Measurements from ENCODE around the gene BICDL2.

Gene BICDL2

DNA sequence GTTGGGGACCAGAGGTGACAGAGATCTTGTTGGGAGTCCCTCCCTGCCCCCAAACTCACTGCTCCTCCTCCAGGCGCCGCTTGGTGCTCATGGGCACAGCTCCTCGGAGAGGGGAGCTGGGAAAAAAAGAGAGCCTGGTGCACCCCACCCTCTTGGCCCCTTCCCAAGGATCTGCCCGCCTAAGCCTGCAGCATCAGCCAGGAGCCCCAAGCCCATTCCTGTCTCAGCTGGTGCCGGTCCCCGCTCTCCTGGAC is 13.4 kb downstream of the BICDL2 start:
- no peak for DNase-seq

DNA sequence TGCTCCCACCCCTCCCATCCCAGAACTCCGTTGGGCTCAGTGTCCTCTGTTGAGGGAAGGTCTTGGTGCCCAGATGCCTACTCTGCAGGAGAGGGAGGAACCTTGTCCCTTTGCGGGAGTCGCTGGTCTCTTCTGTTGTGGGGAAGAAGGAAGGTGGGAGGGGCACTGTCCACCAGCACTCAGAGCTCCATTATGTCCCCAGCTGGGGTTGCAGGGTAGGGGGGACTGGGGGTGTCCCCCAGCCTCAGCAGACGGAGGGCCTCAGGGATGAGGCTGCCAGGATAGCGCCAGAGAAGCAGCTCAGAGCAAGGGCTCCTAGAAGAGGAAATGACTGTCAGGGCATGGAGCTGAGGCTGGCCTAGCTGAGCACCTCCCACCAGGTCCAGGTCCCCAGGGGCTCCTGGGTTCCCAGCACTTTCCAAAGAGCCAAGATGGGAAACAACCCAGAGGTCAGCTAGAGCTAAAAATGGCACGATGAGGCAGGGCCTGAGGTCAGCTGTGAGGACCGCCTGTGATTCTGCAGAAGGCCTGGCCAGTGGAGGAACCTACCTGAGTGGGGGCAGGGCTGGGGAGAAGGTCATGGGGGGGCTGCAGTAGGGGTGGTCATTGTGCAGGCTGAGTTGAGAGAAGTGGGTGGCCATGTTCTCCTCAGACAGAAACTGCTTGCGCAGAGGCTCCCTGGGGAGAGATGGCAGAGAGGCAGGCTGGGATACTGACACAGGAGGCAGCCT is 13.9 kb downstream of the BICDL2 start:
- DNase-seq = peak; percentile 75

DNA sequence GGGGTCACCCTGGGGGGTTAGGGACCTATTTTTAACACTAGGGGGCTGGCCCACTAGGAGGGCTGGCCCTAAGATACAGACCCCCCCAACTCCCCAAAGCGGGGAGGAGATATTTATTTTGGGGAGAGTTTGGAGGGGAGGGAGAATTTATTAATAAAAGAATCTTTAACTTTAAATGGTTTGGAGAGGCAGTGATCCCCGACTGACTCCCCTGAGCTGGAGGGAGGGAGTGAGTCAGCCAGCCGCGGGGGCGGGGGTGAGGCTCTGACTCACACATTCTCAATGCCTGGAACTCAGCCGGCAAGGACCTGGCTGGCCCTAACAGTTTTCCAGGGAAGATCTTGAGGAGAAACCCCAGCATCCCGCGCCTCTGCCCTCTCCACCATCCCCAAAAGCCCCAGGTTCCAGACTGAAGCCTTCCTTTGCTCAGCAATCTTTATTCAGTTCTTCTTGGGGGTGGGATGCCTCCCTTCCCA is 14.5 kb downstream of the BICDL2 start:
- DNase-seq = peak; percentile 93

DNA sequence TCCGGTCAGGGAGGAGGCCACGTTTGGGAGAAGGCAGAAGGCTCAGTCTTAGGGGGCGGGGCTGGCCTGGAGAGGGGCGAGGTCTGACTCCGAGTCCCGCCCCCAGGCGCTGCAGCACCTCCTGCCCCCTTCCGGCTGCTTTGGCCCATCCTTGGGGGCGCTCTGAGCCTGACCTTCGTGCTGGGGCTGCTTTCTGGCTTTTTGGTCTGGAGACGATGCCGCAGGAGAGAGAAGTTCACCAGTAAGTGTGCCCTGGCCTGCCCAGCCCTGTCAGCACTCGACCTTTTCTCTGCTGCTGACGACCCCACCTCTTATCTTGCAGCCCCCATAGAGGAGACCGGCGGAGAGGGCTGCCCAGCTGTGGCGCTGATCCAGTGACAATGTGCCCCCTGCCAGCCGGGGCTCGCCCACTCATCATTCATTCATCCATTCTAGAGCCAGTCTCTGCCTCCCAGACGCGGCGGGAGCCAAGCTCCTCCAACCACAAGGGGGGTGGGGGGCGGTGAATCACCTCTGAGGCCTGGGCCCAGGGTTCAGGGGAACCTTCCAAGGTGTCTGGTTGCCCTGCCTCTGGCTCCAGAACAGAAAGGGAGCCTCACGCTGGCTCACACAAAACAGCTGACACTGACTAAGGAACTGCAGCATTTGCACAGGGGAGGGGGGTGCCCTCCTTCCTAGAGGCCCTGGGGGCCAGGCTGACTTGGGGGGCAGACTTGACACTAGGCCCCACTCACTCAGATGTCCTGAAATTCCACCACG is 15.1 kb downstream of the BICDL2 start:
- peak; percentile 86 for DNase-seq

DNA sequence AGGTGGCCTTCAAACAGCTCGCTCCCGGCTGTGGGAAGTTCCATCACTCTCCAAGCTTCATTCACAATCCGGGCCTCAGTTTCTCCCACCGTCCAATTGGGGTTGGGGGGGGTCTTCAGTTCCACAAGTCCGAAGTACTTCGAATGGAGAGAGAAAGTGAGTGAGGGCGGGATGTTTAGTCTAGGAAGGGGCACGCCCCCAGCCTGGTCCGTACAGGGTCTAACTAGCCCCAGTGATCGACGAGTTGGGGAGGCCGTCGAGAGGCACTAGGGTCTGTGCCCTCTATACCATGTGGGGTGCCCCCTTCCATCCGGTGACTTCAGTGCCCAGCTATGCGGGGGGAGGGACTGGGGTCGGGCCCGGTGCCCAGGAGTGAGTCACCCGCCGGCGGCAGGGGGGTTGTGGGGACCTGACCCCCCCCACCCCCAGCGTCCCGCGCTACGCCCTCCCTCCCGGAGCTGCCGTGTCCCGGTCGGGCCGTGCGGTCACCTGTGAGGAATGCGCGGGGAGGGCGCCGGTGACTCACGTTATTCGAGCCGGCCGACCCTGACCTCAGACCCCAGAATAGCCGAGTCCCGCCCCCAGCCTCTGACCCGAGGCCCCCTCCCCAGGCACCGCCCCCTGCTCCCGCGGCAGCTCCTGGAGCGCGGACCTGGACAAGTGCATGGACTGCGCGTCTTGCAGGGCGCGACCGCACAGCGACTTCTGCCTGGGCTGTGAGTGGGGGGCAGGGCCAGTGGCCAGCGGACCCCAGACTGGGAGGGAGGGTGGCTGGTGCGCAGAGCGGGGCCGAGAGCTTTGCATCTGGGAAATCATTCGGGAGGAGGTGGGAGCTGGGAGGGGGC is 15.9 kb downstream of the BICDL2 start:
- DNase-seq = peak; percentile 79

DNA sequence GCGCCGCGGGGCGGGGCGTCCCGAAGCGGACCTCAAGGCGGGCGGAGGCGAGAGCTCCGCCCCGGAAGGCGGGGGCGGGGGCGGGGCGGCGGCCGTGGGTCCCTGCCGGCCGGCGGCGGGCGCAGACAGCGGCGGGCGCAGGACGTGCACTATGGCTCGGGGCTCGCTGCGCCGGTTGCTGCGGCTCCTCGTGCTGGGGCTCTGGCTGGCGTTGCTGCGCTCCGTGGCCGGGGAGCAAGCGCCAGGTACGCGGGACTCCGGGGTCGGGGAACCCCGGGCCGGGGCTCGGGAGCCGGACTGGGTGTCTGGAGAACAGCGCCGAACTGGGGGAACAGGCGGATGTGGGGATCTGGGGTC is 16.5 kb downstream of the BICDL2 start, which contains the start of gene TNFRSF12A:
Gene TNFRSF12A, plus strand, starts transcription at position 122 of the 357 bp plus-strand sequence. Its CDS starts 30 bp downstream, at position 152.
- DNase-seq = peak; percentile 86

DNA sequence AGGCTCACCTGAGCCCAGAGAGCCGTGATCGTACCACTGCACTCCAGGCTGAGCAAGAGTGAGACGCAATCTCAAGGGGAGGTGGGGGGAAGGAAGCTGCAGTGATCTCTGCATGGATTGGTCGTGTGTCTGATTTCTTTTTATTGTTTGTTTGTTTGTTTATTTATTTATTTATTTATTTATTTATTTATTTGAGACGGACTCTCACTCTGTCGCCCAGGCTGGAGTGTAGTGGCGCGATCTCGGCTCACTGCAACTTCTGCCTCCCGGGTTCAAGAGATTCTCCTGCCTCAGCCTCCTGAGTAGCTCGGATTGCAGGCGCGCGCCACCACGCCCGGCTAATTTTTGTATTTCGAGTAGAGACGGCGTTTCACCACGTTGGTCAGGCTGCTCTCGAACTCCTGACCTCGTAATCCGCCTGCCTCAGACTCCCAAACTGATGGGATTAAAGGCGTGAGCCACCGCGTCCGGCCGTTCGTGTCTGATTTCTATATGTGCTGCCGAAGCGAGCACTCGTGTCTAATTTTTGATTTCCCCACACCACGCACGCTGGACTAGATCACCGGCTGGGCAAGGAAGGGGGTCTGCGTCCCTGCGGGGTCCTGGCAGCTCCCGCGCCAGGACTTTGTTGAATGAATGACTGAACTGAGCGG is 17.0 kb downstream of the BICDL2 start:
- no peak for DNase-seq

DNA sequence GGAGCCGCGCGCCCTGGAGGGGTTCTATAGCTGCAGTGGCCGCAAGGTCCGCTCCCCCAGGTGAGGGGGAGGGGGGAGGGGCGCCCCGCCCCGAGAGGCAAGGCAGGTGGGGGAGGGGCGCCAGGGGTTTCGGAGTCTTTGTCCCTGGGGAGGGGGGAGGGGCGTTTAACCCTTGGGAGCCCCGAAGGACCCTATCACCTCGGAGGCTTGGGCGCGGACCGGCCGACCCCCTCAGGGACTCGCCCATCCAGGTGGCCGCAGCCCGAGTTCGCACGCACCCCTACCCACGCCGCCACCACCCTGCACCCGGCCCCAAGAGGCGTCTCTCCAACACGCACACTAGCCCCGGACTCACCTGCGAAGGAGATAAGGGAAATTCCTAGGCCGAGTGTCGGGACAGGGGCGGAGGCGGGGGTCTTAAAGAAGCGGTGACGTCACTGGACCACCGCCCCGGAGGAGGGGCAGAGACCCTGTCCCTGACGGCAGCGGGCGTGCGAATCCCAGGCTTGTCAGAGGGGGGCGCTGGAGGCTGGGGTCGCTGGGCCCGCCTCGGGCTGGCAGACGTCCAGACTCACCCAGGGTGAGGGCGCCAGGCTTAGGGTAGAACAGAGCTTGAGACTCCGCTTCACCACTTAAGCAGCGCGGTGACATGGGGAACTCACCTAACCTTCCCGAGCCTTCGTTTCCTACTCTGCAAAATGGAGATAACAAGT is 18.8 kb downstream of the BICDL2 start, which contains the start of gene CLDN6:
Gene CLDN6, minus strand, starts transcription at position 390 of the 713 bp plus-strand sequence. CDS start 2,162 bp downstream, outside the sequence.
- no peak for DNase-seq

DNA sequence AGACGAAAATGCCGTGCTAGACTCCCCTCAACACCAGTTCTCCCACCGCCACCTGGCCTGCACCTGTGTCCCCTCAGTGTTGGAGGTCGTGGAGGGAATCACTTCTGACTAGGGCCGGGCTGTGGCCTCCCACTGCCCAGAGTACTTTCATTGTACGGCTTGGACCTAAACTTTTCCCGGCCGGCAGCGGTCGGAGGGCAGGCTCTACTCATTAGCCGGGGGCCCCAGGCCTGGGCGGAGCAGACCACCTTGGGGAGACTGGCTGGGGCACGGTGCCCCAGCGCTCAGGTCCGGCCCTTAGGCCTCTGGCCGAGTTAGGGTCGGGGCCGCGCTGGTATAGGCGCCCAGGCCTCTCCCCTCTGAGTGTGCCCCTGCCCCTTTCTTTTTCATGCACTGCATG is 19.4 kb downstream of the BICDL2 start:
- no peak for DNase-seq

DNA sequence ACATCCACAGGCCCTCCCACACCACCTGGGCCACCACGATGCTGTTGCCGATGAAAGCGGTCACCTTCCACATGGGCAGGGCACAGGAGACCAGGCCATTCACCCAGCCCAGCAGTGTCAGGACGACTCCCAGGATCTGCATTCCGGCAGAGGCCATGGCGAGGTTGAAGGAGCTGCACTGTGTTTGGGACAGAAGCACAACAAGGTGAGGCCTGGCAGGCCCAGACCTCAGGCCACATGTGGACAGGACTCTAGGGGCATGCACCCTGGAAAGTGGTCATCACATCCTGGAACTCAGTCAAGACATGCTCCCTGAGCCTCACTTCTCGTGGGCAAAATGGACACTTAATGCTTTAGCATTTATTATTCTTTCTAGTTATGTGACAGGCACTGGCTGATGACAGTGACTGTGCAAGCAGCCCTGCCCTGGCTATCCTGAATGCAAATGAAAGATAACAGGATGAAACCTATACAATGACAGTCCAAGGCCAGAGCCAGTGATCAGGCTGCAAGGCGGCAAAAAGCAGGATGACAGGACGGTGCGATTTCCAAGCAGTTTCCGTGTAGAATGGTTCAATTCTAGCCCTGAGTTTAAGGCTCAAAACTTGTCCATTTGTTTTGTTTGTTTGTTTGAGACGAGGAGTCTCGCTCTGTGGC is 20.8 kb downstream of the BICDL2 start:
- no peak for DNase-seq

DNA sequence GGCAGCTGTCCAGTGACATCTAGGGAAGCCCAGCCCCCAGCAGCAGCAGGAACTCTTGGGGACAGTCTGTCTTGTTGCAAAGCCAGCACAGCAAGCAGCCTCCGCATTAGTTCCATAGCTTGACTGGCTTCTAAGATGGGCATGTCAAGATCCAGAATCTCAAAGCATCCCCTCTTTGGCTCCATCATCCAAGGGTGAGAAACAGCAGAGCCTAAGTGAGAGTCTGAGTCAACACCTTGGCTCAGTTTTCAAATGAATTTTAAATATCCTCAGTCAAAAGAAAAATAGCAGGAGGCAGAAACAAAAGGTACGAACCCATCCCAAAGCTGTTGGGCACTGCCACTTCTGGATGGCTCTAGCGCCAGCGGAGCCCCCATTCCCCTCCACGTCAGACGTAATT is 21.8 kb downstream of the BICDL2 start:
- DNase-seq = no peak

DNA sequence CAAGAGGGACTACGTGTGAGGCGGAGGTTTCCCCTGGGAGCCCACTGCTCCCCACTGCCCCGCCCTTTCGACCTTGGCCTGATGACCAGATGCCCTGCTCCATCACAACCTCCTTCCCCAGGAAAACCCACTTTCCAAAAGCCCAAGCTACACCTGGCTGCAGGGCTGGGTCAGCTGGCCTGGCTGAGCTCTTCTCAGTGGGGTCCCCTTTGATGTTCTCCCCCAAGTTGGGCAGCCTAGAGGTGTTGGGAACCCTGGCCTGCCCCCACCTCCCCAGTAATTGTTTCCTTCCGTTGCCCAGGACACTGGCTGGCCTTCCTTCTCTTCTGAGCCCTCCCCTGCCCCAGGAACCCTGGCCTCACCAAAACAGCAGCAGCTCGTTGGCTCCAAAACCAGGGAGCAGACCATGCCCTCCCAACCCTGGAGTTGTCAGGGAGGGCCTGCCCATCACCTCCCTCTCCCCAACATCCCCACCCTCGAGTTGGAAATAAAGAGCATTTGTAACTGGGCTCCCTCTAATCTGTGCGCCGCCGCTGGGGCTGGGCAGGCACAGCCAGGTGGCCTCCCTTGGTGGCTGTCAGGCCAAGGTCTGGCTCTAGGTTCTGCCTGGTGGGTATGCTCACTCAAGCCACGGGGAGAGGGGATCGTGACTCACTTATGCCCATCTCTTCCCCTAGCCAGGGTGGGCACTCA is 22.6 kb downstream of the BICDL2 start:
- DNase-seq = no peak

DNA sequence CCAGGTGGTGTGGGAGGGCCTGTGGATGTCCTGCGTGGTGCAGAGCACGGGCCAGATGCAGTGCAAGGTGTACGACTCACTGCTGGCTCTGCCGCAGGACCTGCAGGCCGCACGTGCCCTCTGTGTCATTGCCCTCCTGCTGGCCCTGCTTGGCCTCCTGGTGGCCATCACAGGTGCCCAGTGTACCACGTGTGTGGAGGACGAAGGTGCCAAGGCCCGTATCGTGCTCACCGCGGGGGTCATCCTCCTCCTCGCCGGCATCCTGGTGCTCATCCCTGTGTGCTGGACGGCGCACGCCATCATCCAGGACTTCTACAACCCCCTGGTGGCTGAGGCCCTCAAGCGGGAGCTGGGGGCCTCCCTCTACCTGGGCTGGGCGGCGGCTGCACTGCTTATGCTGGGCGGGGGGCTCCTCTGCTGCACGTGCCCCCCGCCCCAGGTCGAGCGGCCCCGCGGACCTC is 23.2 kb downstream of the BICDL2 start:
- DNase-seq = no peak

DNA sequence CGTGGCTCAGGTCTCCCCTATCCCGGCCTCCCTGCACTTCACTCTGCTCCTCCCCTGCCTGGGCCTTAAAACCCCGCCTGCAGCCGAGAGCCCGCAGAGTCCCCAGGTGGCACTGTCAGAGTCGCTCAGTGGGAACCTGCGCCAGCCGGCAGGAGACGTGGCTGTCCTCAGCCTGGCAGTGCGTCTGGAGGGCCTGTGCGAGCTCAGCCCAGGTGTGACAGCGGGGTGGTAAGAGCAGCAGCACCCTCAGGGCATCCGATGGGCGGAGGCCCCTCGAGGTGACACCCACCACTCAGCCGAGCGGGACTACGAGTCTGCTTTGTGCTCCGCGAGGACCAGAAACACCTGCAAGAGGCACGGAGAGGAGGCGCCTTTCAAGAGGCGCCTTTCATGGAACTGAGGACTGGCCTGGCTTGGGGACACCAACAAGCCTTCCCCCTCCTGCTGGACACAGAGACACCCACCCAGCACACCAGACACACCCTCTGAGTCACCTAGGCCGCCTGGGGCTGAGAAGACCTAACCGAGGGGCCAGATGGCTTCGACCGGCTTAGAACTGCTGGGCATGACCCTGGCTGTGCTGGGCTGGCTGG is 23.8 kb downstream of the BICDL2 start, which contains the start of gene CLDN9:
Gene CLDN9, plus strand, starts transcription at position 96 of the 593 bp plus-strand sequence. Its CDS starts 440 bp downstream, at position 536.
- no peak for DNase-seq

DNA sequence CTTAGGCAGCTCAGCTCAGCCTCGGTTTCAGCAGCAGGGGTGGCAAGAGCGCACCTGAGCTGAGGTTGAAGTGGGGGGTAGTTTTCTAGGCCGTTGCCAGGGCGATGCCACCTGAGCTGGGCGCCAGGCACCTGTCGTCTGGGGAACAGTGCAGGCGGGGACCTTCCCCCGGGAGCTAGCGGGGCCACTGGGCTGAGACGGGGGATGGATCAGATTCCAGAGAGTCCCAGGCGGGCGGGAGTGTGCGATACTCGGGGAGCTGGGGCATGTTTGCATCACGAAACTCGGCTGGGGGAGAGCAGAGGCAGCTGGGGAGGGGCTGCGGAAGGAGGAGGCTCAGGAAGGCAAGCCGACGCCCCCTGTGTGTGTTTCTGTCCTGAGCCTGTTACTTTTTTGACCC is 24.5 kb downstream of the BICDL2 start:
- no peak for DNase-seq

DNA sequence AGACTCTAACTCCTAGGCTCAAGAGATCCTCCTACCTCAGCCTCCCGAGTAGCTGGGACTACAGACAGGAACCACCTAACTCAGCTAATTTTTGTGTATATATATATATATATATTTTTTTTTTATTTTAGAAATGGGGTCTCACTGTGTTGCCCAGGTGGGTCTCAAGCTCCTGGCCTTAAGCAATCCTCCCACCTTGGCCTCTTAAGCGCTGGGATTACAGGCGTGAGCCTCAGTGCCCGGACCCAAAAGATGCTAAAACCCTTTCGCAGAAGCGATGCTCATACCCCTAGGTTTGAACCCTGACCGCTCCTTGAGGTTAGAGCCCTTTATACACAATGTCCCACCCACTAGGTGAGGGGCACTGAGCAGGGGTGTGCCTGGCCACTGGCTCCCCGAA is 26.2 kb downstream of the BICDL2 start:
- no peak for DNase-seq

DNA sequence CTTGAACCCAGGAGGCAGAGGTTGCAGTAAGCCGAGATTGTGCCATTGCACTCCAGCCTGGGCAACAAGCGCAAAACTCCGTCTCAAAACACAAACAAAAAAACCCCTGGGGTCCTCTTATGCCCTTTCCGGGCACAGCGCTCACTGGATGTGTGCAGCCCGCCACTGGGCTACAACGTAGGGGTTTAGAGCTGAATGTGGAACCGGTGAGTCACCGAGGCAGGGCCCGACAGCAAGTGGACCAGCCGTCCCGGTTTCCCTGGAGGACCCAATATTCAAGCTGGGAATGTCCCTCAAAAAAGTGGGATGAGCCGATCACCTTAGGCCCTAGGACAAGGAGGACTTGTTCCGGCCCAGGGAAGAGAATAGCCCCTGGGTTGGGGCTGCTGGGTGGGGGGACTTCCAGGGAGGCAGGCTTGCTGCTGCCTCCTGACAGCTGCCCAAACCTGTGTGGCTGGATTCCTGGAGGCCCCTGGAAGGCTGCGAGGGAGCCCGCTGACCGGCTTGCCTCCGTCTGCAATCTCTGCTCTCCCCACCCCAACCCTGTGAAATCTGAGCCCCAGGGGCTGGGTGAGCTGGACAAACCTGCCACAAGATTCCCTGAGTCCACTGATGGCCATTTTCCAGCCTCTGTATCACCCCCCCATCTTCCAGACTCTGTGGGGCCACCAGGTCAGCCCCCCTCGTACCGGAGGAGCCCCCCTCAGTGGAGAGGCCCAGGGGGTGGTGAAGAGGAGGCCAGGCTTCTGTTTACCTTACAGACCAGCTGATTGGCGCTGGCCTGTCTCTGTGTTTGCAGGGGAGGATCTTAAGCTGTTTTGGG is 27.0 kb downstream of the BICDL2 start:
- no peak for DNase-seq

DNA sequence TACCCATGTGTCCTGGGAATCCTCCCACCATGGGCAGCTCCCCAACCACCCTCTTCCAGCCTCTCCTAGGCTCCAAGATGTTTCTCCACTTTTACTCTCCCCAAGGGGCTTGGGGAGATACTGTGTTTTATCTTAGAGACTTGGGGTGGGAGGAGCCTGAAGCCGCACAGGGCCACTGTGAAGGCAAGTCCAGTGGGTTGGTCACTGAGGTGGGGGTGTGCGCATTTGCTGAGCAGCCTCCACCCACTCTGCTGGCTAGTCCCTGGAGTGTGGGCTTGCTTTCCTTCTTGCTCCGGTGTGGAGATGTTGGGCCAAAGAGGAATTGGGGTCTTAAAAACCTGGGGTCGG is 28.1 kb downstream of the BICDL2 start:
- DNase-seq = no peak

DNA sequence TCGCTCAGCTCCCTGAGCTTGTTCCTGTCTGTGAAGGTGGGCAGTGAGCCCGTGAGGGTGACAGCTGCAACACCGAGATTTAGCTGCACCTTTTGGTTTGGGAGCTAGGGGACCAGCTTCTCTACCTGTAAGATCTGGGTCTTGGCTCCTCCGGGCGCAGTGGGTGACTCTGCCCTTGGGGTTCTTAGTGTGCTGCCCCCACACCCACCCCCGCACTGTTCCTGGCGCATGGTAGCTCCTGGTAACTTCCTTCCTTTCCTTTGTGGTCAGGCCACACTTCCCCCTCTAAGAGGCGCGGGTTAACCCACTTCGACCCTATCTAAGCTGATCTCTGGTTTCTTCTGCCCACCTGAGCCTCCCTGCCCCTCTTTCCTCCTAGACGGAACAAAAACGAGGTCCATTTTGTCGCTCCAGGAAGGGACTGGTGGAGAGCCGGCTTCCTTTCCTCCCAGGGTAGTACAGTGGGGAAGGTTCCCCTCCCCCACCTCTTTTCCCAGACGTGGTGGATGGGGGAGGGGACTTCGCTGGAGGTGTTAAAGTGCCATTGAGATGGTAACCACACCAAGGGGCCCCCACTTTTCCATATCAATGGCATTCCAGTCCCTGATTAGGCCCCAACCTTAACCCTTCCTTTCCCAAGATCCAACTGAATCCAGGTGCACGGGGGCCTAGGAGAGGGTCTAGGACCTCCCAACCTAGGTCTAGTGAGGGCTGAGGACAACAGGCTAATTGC is 28.6 kb downstream of the BICDL2 start:
- DNase-seq = peak; percentile 64
